GM19438 (cell line): ENCODE data around the gene MAP7D1.
"Not testable (repeated sequence)": the region's sequence is repeated elsewhere in the genome, so short reads cannot be mapped to it uniquely, and the experiment has no call there.

ENCODE experiments used
- ATAC-seq: cut with Tn5 transposase; IDR thresholded peaks from one replicate; pipeline ENCODE4 v1.9.1; 2021; ENCODE audit warnings: low read depth; ENCODE audit not compliant: unreplicated experiment

Gene MAP7D1

GRCh38 chr1:36150296-36151133 lies 5.4 kb upstream of the MAP7D1 start:
- ATAC-seq: peak; percentile 37

GRCh38 chr1:36151134-36151844 lies 4.7 kb upstream of the MAP7D1 start:
- ATAC-seq: no peak

- ATAC-seq: no peak
Observed at GRCh38 chr1:36151845-36152203, 4.1 kb upstream of the MAP7D1 start.

GRCh38 chr1:36153476-36153875 lies 2.5 kb upstream of the MAP7D1 start:
- no peak for ATAC-seq

- no peak for ATAC-seq
Observed at GRCh38 chr1:36154335-36154734, 1.6 kb upstream of the MAP7D1 start.

- ATAC-seq: no peak
Observed at GRCh38 chr1:36154765-36155407, 1.1 kb upstream of the MAP7D1 start.

- ATAC-seq: no peak
Observed at GRCh38 chr1:36156329-36157114, 562 bp downstream of the MAP7D1 start.

- no peak for ATAC-seq
Observed at GRCh38 chr1:36157115-36157903, 1.3 kb downstream of the MAP7D1 start.

GRCh38 chr1:36157973-36158826 lies 2.2 kb downstream of the MAP7D1 start:
- ATAC-seq: no peak

GRCh38 chr1:36158827-36159252 lies 2.9 kb downstream of the MAP7D1 start:
- ATAC-seq: not testable (repeated sequence)

GRCh38 chr1:36159614-36160387 lies 3.8 kb downstream of the MAP7D1 start:
- no peak for ATAC-seq

GRCh38 chr1:36160388-36160948 lies 4.5 kb downstream of the MAP7D1 start:
- no peak for ATAC-seq

- ATAC-seq: no peak
Observed at GRCh38 chr1:36160949-36161485, 5.1 kb downstream of the MAP7D1 start.

- no peak for ATAC-seq
Observed at GRCh38 chr1:36161641-36162531, 5.9 kb downstream of the MAP7D1 start.

GRCh38 chr1:36162680-36163239 lies 6.8 kb downstream of the MAP7D1 start:
- ATAC-seq: no peak

GRCh38 chr1:36163426-36163825 lies 7.5 kb downstream of the MAP7D1 start:
- ATAC-seq: no peak
